GM12878 (cell line): ENCODE measurements around the gene ZNF169. TPM values are rescaled to one million over a fixed set of nuclear protein-coding genes. Genes with fewer than 3 reads are reported as not detected.

Experiments used
- ATAC-seq: fragments of 200-7000 bp; cut with Tn5 transposase; 3 replicates; pipeline ENCODE4 v1.9.1; 2020; ENCODE audit warnings: mild to moderate bottlenecking, moderate library complexity
- BruUV-seq: library from RNA; stranded (reverse); fragments of 400-500 nt; replicated peaks from 2 replicates; lab custom pipeline; 2021; lab: Mats Ljungman, UMichigan
- CTCF ChIA-PET: fragments of 300-600 bp; sonication (Branson Sonifier 250); formaldehyde crosslinking; extraction: SDS; loops from one replicate; lab custom pipeline; 2021; ENCODE audit warnings: inconsistent platforms; lab: Yijun Ruan, JAX
- POLR2A ChIA-PET: fragments of 350-600 bp; formaldehyde crosslinking; extraction: SDS; loops from one replicate; lab custom pipeline; 2021; ENCODE audit warnings: inconsistent platforms; lab: Charles Lee
- RAD21 ChIA-PET: fragments of 300-600 bp; sonication (Branson Sonifier 250); formaldehyde crosslinking; loops from one replicate; lab custom pipeline; 2023; ENCODE audit warnings: antibody characterized with exemption; ENCODE audit not compliant: unreplicated experiment; lab: Charles Lee
- SMC1A ChIA-PET: fragments of 300-600 bp; sonication (Branson Sonifier 250); formaldehyde crosslinking; loops from one replicate; lab custom pipeline; 2023; ENCODE audit not compliant: unreplicated experiment, uncharacterized antibody; lab: Charles Lee
- DNase-seq: peaks from one replicate; pipeline ENCODE4 v3.0.0-alpha.2; 2011; ENCODE audit warnings: low read depth, low spot score
- FAIRE-seq: peaks from 3 replicates; lab custom pipeline; 2011; peaks lifted over from hg19 to GRCh38; lab: Jason Lieb, UNC
- H2AFZ ChIP-seq: 2 replicates; pipeline ENCODE4 v1.6.0; 2011; ENCODE audit warnings: low read depth, low read length, control low read depth; ENCODE audit not compliant: control insufficient read depth
- H3K27ac ChIP-seq: 2 replicates; pipeline ENCODE4 v1.5.1; 2011; ENCODE audit warnings: control low read depth; ENCODE audit not compliant: control insufficient read depth, insufficient read depth
- H3K27me3 ChIP-seq, 2 experiments: replicated peaks in 1 of 2; 2 replicates each; pipeline versions ENCODE4 v1.6.0 to v1.6.1; 2011; ENCODE audit warnings: low read length in 1 of 2; ENCODE audit not compliant: control insufficient read depth in 2 of 2, insufficient read depth in 2 of 2
- H3K36me3 ChIP-seq, 2 experiments: 2 replicates each; pipeline ENCODE4 v1.5.1; 2011; ENCODE audit warnings: low read length in 1 of 2; ENCODE audit not compliant: control insufficient read depth in 2 of 2, insufficient read depth in 2 of 2
- H3K4me1 ChIP-seq: 2 replicates; pipeline ENCODE4 v1.6.1; 2011; ENCODE audit warnings: mild to moderate bottlenecking, low read length, moderate library complexity, mixed read lengths; ENCODE audit not compliant: control insufficient read depth, insufficient read depth
- H3K4me2 ChIP-seq: 2 replicates; pipeline ENCODE4 v1.6.0; 2011; ENCODE audit warnings: control low read depth; ENCODE audit not compliant: control insufficient read depth, insufficient read depth
- H3K4me3 ChIP-seq: fragments of 200-600 bp; sonication (generic); 2 replicates; pipeline ENCODE4 v1.5.1; 2016
- H3K79me2 ChIP-seq: 2 replicates; pipeline ENCODE4 v1.6.0; 2011; ENCODE audit warnings: low read length; ENCODE audit not compliant: control insufficient read depth, insufficient read depth
- H3K9ac ChIP-seq: 2 replicates; pipeline ENCODE4 v1.8.0; 2011; ENCODE audit warnings: low read length, control low read depth, mixed read lengths; ENCODE audit not compliant: control insufficient read depth, insufficient read depth
- H3K9me3 ChIP-seq: replicated peaks from 3 replicates; pipeline ENCODE4 v1.5.1; 2011; ENCODE audit warnings: mild to moderate bottlenecking, low read length; ENCODE audit not compliant: control insufficient read depth, insufficient read depth
- H4K20me1 ChIP-seq: 2 replicates; pipeline ENCODE4 v1.6.0; 2011; ENCODE audit not compliant: control insufficient read depth, insufficient read depth
- BRCA1 ChIP-seq: IDR thresholded peaks from 2 replicates; pipeline ENCODE4 v1.6.1; 2011; ENCODE audit warnings: low read depth, low read length, improper control_type of control experiment
- ETV6 ChIP-seq, 2 experiments: fragments of 450-650 bp in 1 of 2; IDR thresholded peaks in 1 of 2; conservative IDR thresholded peaks in 1 of 2; 2 replicates each; pipeline ENCODE4 v1.6.1; 2014; ENCODE audit warnings: antibody characterized with exemption in 1 of 2, borderline replicate concordance in 1 of 2, low read depth in 1 of 2, mild to moderate bottlenecking in 1 of 2, moderate library complexity in 1 of 2
- HCFC1 ChIP-seq: fragments of 150-350 bp; IDR thresholded peaks from 2 replicates; pipeline ENCODE4 v1.6.1; 2014; ENCODE audit warnings: low read length
- HDAC2 ChIP-seq: fragments of 200-600 bp; sonication (generic); IDR thresholded peaks from 2 replicates; pipeline ENCODE4 v1.6.1; 2017
- MXI1 ChIP-seq: fragments of 150-350 bp; IDR thresholded peaks from 2 replicates; pipeline ENCODE4 v1.6.1; 2011; ENCODE audit warnings: low read depth, mild to moderate bottlenecking, inconsistent platforms, low read length, improper control_type of control experiment
- PAX5 ChIP-seq: IDR thresholded peaks from 2 replicates; pipeline ENCODE4 v1.6.1; 2011; ENCODE audit warnings: low read depth, low read length, borderline replicate concordance
- RFX5 ChIP-seq: IDR thresholded peaks from 2 replicates; pipeline ENCODE4 v1.6.1; 2011; ENCODE audit warnings: low read depth, low read length, improper control_type of control experiment
- STAT1 ChIP-seq: fragments of 450-650 bp; conservative IDR thresholded peaks from 2 replicates; pipeline ENCODE4 v1.6.1; 2014; ENCODE audit warnings: antibody characterized with exemption, mild to moderate bottlenecking
- SUPT20H ChIP-seq: IDR thresholded peaks from 2 replicates; pipeline ENCODE4 v1.6.1; 2011; ENCODE audit warnings: low read depth, mild to moderate bottlenecking, low read length, moderate library complexity, borderline replicate concordance; ENCODE audit not compliant: control insufficient read depth
- TARDBP ChIP-seq: IDR thresholded peaks from 2 replicates; pipeline ENCODE4 v1.6.1; 2016; ENCODE audit warnings: borderline replicate concordance
- WGBS: methylation state at CpG from one replicate; pipeline ENCODE4 v1.1.6; 2016; ENCODE audit warnings: low lambda C conversion rate; ENCODE audit not compliant: insufficient replicate concordance, insufficient coverage; ENCODE audit errors: missing lambda C conversion rate; 5-methylcytosine and 5-hydroxymethylcytosine counted together
- in situ Hi-C: fragments of 300-500 bp; cut with MboI; formaldehyde crosslinking; loops from 9 replicates; pipeline ENCODE4 v1.14.3; 2018; ENCODE audit warnings: mixed read lengths
- intact Hi-C: fragments of 100-400 bp; cut with micrococcal nuclease; formaldehyde crosslinking; loops from one replicate; pipeline ENCODE4 v1.14.2; 2022; ENCODE audit not compliant: unreplicated experiment
- polyA plus RNA-seq, 11 experiments: library from polyadenylated mRNA; depleted of rRNA in 4 of 11; unstranded in 6 of 11; stranded (reverse) in 5 of 11; fragments of >200 nt; fragmentation: Nextera tagmentation in 4 of 11; fragmentation: Illumina TruSeq in 1 of 11; extraction: Ambion mirVana in 4 of 11; extraction: Trizol in 1 of 11; gene quantifications; 1 replicate in 1 of 11; 2 replicates in 10 of 11; pipeline versions ENCODE4 v1.2.1 to v1.2.3, GENCODE V29; 2011 to 2016; ENCODE audit warnings: inconsistent platforms in 2 of 11, missing spikeins in 2 of 11, low read depth in 1 of 11
- total RNA-seq, 4 experiments: library from RNA; depleted of rRNA in 3 of 4; stranded (reverse); fragments of >200 nt in 3 of 4; fragmentation: Illumina TruSeq in 1 of 4; extraction: Trizol in 1 of 4; gene quantifications; 2 replicates each; pipeline versions ENCODE4 v1.2.1 to v1.2.3, GENCODE V29; 2013 to 2021
- TF ChIP-seq, protein P1 (sequence below): fragments of 450-650 bp; IDR thresholded peaks from 2 replicates; pipeline ENCODE4 v1.6.1; 2017; ENCODE audit warnings: low read depth, mild to moderate bottlenecking, moderate library complexity
- TF ChIP-seq, protein P2 (sequence below): fragments of 450-650 bp; IDR thresholded peaks from 2 replicates; pipeline ENCODE4 v1.6.1; 2017; ENCODE audit warnings: borderline replicate concordance
- TF ChIP-seq, protein P3 (sequence below): IDR thresholded peaks from 2 replicates; pipeline ENCODE4 v1.6.1; 2012; ENCODE audit warnings: low read depth, low read length, improper control_type of control experiment
- TF ChIP-seq, protein P4 (sequence below): fragments of 450-650 bp; formaldehyde crosslinking; IDR thresholded peaks from 2 replicates; pipeline ENCODE4 v1.5.0; 2022; ENCODE audit warnings: mild to moderate bottlenecking, missing genetic modification characterization

ZNF169 gene
- total and polyA plus RNA-seq, 10 of the 15 experiments (the other 5 are each of a cell fraction or from before 2014, with no cell fraction given): 2.2 to 15.7 (median 5.8) TPM

DNA sequence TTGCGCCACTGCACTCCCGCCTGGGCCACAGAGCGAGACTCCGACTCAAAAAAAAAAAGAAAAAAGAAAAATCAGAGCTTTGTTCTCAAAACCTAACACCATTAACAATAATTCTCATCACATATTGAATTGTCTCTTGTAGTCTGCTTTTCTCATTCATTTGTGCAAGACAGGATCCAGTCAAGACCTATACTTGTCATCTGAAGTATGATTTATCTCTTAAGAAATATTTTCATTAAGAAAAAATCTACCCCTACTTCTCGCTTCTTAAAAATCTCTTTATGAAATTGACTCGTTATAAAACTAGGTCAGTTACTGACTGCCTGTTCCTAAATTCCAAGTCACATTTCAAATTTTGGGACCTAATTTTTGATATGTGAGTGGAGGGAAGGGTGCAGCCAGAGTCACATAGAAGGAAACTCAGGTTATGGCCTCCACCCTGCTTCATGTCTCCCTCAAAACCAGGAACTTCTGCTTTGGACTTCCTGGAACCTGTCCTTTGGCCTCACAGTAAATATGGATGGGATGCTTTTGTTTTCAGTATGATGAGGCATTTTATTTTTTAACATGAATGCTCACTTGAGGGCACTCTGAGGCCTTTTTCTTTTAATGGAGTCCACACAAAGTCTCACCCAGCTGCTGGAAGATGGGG is 18.9 kb downstream of the ZNF169 start:
- ChIA-PET SMC1A (no interaction called here), RAD21 (no interaction called here), POLR2A (no interaction called here), CTCF (no interaction called here)
- H3K79me2 ChIP-seq: peaks cover 2% of the 10 kb centered on the region; the same call in 1 of the 2 replicates
- no peak overlapping the region for H3K4me2 ChIP-seq
- peaks cover 11% of the 10 kb centered on the region for H3K9me3 ChIP-seq
- H3K4me1 ChIP-seq: no peaks in the 10 kb centered on the region
- intact Hi-C loops (no loop called here), in situ Hi-C loops (no loop called here)
- H3K9ac ChIP-seq: no peak overlapping the region
- 96% methylated on average over 2 of the region's 6 CpGs for WGBS
- no peak overlapping the region for H3K27ac ChIP-seq
- H2AFZ ChIP-seq: no peak overlapping the region
- no peaks in the 10 kb centered on the region for H4K20me1 ChIP-seq
- DNase-seq: no peak
- BruUV-seq: no TSS peak
- no peaks in the 10 kb centered on the region for H3K27me3 ChIP-seq
- peaks cover 1 to 18% of the 10 kb centered on the region in 2 experiments; a peak in 2 of 4 replicates for H3K36me3 ChIP-seq
- H3K4me3 ChIP-seq: no peak overlapping the region
- ATAC-seq: no peak
- FAIRE-seq: no peak
- TF ChIP-seq RFX5 (no peak), STAT1 (no peak), HDAC2 (no peak), SUPT20H (no peak), TARDBP (no peak), PAX5 (no peak), ETV6 (conservative IDR thresholded peaks at IDR 0.05 in 1 of 2, IDR thresholded peaks at IDR 0.05 in 1 of 2; ENCODE audit: borderline replicate concordance in 1 of 2, low read depth in 1 of 2) (no peak), HCFC1 (no peak), BRCA1 (no peak), MXI1 (no peak)
- TF ChIP-seq, protein P1, sequence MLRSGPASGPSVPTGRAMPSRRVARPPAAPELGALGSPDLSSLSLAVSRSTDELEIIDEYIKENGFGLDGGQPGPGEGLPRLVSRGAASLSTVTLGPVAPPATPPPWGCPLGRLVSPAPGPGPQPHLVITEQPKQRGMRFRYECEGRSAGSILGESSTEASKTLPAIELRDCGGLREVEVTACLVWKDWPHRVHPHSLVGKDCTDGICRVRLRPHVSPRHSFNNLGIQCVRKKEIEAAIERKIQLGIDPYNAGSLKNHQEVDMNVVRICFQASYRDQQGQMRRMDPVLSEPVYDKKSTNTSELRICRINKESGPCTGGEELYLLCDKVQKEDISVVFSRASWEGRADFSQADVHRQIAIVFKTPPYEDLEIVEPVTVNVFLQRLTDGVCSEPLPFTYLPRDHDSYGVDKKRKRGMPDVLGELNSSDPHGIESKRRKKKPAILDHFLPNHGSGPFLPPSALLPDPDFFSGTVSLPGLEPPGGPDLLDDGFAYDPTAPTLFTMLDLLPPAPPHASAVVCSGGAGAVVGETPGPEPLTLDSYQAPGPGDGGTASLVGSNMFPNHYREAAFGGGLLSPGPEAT: no peak
- TF ChIP-seq, protein P2, sequence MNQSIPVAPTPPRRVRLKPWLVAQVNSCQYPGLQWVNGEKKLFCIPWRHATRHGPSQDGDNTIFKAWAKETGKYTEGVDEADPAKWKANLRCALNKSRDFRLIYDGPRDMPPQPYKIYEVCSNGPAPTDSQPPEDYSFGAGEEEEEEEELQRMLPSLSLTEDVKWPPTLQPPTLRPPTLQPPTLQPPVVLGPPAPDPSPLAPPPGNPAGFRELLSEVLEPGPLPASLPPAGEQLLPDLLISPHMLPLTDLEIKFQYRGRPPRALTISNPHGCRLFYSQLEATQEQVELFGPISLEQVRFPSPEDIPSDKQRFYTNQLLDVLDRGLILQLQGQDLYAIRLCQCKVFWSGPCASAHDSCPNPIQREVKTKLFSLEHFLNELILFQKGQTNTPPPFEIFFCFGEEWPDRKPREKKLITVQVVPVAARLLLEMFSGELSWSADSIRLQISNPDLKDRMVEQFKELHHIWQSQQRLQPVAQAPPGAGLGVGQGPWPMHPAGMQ: no peak
- TF ChIP-seq, protein P3, sequence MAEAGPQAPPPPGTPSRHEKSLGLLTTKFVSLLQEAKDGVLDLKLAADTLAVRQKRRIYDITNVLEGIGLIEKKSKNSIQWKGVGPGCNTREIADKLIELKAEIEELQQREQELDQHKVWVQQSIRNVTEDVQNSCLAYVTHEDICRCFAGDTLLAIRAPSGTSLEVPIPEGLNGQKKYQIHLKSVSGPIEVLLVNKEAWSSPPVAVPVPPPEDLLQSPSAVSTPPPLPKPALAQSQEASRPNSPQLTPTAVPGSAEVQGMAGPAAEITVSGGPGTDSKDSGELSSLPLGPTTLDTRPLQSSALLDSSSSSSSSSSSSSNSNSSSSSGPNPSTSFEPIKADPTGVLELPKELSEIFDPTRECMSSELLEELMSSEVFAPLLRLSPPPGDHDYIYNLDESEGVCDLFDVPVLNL: no peak
- TF ChIP-seq, protein P4, sequence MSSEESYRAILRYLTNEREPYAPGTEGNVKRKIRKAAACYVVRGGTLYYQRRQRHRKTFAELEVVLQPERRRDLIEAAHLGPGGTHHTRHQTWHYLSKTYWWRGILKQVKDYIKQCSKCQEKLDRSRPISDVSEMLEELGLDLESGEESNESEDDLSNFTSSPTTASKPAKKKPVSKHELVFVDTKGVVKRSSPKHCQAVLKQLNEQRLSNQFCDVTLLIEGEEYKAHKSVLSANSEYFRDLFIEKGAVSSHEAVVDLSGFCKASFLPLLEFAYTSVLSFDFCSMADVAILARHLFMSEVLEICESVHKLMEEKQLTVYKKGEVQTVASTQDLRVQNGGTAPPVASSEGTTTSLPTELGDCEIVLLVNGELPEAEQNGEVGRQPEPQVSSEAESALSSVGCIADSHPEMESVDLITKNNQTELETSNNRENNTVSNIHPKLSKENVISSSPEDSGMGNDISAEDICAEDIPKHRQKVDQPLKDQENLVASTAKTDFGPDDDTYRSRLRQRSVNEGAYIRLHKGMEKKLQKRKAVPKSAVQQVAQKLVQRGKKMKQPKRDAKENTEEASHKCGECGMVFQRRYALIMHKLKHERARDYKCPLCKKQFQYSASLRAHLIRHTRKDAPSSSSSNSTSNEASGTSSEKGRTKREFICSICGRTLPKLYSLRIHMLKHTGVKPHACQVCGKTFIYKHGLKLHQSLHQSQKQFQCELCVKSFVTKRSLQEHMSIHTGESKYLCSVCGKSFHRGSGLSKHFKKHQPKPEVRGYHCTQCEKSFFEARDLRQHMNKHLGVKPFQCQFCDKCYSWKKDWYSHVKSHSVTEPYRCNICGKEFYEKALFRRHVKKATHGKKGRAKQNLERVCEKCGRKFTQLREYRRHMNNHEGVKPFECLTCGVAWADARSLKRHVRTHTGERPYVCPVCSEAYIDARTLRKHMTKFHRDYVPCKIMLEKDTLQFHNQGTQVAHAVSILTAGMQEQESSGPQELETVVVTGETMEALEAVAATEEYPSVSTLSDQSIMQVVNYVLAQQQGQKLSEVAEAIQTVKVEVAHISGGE (CRISPR knock-in tag): no peak
